OCI-LY3 (cell line): ENCODE data around the gene EOGT.

Experiments
- H2AFZ ChIP-seq: fragments of 200-600, 300-600 bp; shearing (Covaris generic); 2 replicates; pipeline ENCODE4 v1.6.0; 2014; ENCODE audit warnings: antibody characterized with exemption, low read depth, low read length
- H3K27ac ChIP-seq: fragments of 200-600, 300-600 bp; sonication (generic); 2 replicates; pipeline ENCODE4 v1.5.1; 2014; ENCODE audit warnings: mild to moderate bottlenecking, low read length, moderate library complexity, mixed read lengths
- H3K27me3 ChIP-seq: fragments of 200-600, 300-600 bp; sonication (generic); 2 replicates; pipeline ENCODE4 v1.6.1; 2014; ENCODE audit warnings: low read depth, low read length, mixed read lengths
- H3K36me3 ChIP-seq: fragments of 200-600, 300-600 bp; sonication (generic); replicated peaks from 2 replicates; pipeline ENCODE3; 2014; ENCODE audit warnings: low read depth, low read length, mixed read lengths
- H3K4me1 ChIP-seq: fragments of 300-600, 200-600 bp; sonication (generic); 2 replicates; pipeline ENCODE4 v1.6.1; 2014; ENCODE audit warnings: low read length, mixed read lengths
- H3K4me2 ChIP-seq: fragments of 200-600, 300-600 bp; sonication (generic); 2 replicates; pipeline ENCODE4 v1.6.1; 2014; ENCODE audit warnings: low read length, mixed read lengths
- H3K4me3 ChIP-seq: fragments of 300-600, 200-600 bp; sonication (generic); 2 replicates; pipeline ENCODE4 v1.5.1; 2014; ENCODE audit warnings: antibody characterized with exemption, mild to moderate bottlenecking, low read length, moderate library complexity
- H3K79me2 ChIP-seq: fragments of 300-600, 200-600 bp; shearing (Covaris generic); 2 replicates; pipeline ENCODE4 v1.6.1; 2014; ENCODE audit warnings: mild to moderate bottlenecking, low read length, mixed read lengths
- H3K9ac ChIP-seq: fragments of 300-600, 200-600 bp; shearing (Covaris generic); 2 replicates; pipeline ENCODE4 v1.6.0; 2014; ENCODE audit warnings: mild to moderate bottlenecking, low read length, moderate library complexity
- H3K9me3 ChIP-seq: fragments of 200-600, 300-600 bp; shearing (Covaris generic); 2 replicates; pipeline ENCODE4 v1.6.1; 2014; ENCODE audit warnings: low read length, mixed read lengths; ENCODE audit not compliant: insufficient read depth
- H4K20me1 ChIP-seq: fragments of 200-600, 300-600 bp; sonication (generic); 2 replicates; pipeline ENCODE4 v1.6.1; 2016; ENCODE audit warnings: low read length, mixed read lengths; ENCODE audit not compliant: insufficient read depth
- CTCF ChIP-seq: fragments of 200-600, 300-600 bp; sonication (generic); IDR thresholded peaks from 2 replicates; pipeline ENCODE4 v1.5.1; 2014; ENCODE audit warnings: antibody characterized with exemption, low read length, low read depth
- EZH2phosphoT487 ChIP-seq: fragments of 200-600 bp; shearing (Covaris generic); IDR thresholded peaks from 2 replicates; pipeline ENCODE4 v1.6.1; 2018; ENCODE audit warnings: antibody characterized with exemption, mixed run types, low read depth

Gene EOGT

GRCh38 chr3:69033470-69033869 lies 20.0 kb upstream of the EOGT start:
- Histone ChIP-seq H3K4me1 (peaks cover 7% of the 10 kb centered on the region; the same call in 1 of the 2 replicates), H3K4me3 (no peak overlapping the region), H3K9ac (no peak overlapping the region), H4K20me1 (0 out of 2 replicates have a peak, but pooled peaks cover 4% of the 10 kb centered on the region), H3K27ac (no peak overlapping the region), H2AFZ (no peak overlapping the region), H3K27me3 (no peaks in the 10 kb centered on the region), H3K9me3 (no peaks in the 10 kb centered on the region), H3K79me2 (no peaks in the 10 kb centered on the region), H3K36me3 (peaks cover 61% of the 10 kb centered on the region), H3K4me2 (no peak overlapping the region)
- TF ChIP-seq EZH2phosphoT487 (no peak), CTCF (no peak)

- no peaks in the 10 kb centered on the region for H3K27me3 ChIP-seq
- H3K9me3 ChIP-seq = no peaks in the 10 kb centered on the region
- H3K79me2 ChIP-seq = no peaks in the 10 kb centered on the region
- H3K4me1 ChIP-seq = peaks cover 7% of the 10 kb centered on the region; the same call in 1 of the 2 replicates
- H2AFZ ChIP-seq = no peak overlapping the region
- 0 out of 2 replicates have a peak, but pooled peaks cover 4% of the 10 kb centered on the region for H4K20me1 ChIP-seq
- no peak overlapping the region for H3K4me3 ChIP-seq
- no peak overlapping the region for H3K9ac ChIP-seq
- peaks cover 61% of the 10 kb centered on the region for H3K36me3 ChIP-seq
- no peak overlapping the region for H3K4me2 ChIP-seq
- H3K27ac ChIP-seq = no peak overlapping the region
- TF ChIP-seq CTCF = no peak
- no peak for TF ChIP-seq EZH2phosphoT487
Observed at GRCh38 chr3:69032737-69033136, 19.3 kb upstream of the EOGT start.

GRCh38 chr3:69032142-69032541 lies 18.7 kb upstream of the EOGT start:
- Histone ChIP-seq H4K20me1 (0 out of 2 replicates have a peak, but pooled peaks cover 4% of the 10 kb centered on the region), H3K27me3 (no peaks in the 10 kb centered on the region), H3K79me2 (no peaks in the 10 kb centered on the region), H3K4me1 (peaks cover 7% of the 10 kb centered on the region; the same call in 1 of the 2 replicates), H2AFZ (no peak overlapping the region), H3K9ac (no peak overlapping the region), H3K4me3 (no peak overlapping the region), H3K36me3 (peaks cover 65% of the 10 kb centered on the region), H3K27ac (no peak overlapping the region), H3K4me2 (no peak overlapping the region), H3K9me3 (no peaks in the 10 kb centered on the region)
- TF ChIP-seq EZH2phosphoT487 (no peak), CTCF (no peak)

- Histone ChIP-seq H3K9ac (no peak overlapping the region), H3K4me1 (peaks cover 7% of the 10 kb centered on the region; the same call in 1 of the 2 replicates), H4K20me1 (0 out of 2 replicates have a peak, but pooled peaks cover 4% of the 10 kb centered on the region), H3K4me2 (no peak overlapping the region), H2AFZ (no peak overlapping the region), H3K27ac (no peak overlapping the region), H3K27me3 (no peaks in the 10 kb centered on the region), H3K4me3 (no peak overlapping the region), H3K79me2 (no peaks in the 10 kb centered on the region), H3K9me3 (no peaks in the 10 kb centered on the region), H3K36me3 (peaks cover 63% of the 10 kb centered on the region)
- TF ChIP-seq EZH2phosphoT487 (no peak), CTCF (no peak)
Observed at GRCh38 chr3:69031635-69032034, 18.2 kb upstream of the EOGT start.
